Activated CD8-positive, alpha-beta T cell treated with anti-CD3 and anti-CD28 coated beads for 36 hours (primary cell): Measurements from ENCODE around the gene SLC28A2. TPM values are rescaled to one million over a fixed set of nuclear protein-coding genes. Genes with fewer than 3 reads are reported as not detected.

ENCODE experiments used
- ATAC-seq: fragments of 200-7000 bp; cut with Tn5 transposase; one replicate; pipeline ENCODE4 v1.10.0; 2021; ENCODE audit warnings: mild to moderate bottlenecking, moderate library complexity
- CTCF ChIA-PET: fragments of 350-600 bp; sonication (Branson Sonifier 250); formaldehyde crosslinking; loops from one replicate; lab custom pipeline; 2021; ENCODE audit warnings: antibody characterized with exemption; lab: Charles Lee
- POLR2A ChIA-PET: fragments of 350-600 bp; sonication (Branson Sonifier 250); formaldehyde crosslinking; loops from one replicate; lab custom pipeline; 2021; ENCODE audit warnings: antibody characterized with exemption; lab: Charles Lee
- DNase-seq: peaks from one replicate; pipeline ENCODE4 v3.0.0-alpha.2; 2020
- H3K27ac Mint-ChIP-seq: one replicate; pipeline ENCODE4 v1.8.0; 2021; ENCODE audit warnings: mild to moderate bottlenecking, mixed read lengths
- H3K27me3 Mint-ChIP-seq: one replicate; pipeline ENCODE4 v1.8.0; 2021; ENCODE audit warnings: mixed read lengths
- H3K36me3 Mint-ChIP-seq: one replicate; pipeline ENCODE4 v1.8.0; 2021; ENCODE audit warnings: low read depth, mixed read lengths
- H3K4me1 Mint-ChIP-seq: one replicate; pipeline ENCODE4 v1.8.0; 2021; ENCODE audit warnings: low read depth, mixed read lengths
- H3K4me3 Mint-ChIP-seq: one replicate; pipeline ENCODE4 v1.8.0; 2021; ENCODE audit warnings: mild to moderate bottlenecking, moderate library complexity, mixed read lengths
- H3K9me3 Mint-ChIP-seq: one replicate; pipeline ENCODE4 v1.8.0; 2021; ENCODE audit warnings: mixed read lengths
- CTCF ChIP-seq: fragments of 200-600 bp; IDR thresholded peaks from one replicate; pipeline ENCODE4 v1.8.0; 2022; ENCODE audit warnings: antibody characterized with exemption, mild to moderate bottlenecking
- intact Hi-C: fragments of 100-400 bp; cut with micrococcal nuclease; formaldehyde crosslinking; loops from one replicate; pipeline ENCODE4 v1.10.0; 2022
- total RNA-seq, 2 experiments: library from RNA; stranded (reverse); gene quantifications; one replicate each; pipeline ENCODE4 v1.2.3, GENCODE V29; 2021

Gene SLC28A2
- total RNA-seq, 2 experiments from 2014 or later = not detected

GRCh38 chr15:45320581-45321205 is 68.7 kb downstream of the SLC28A2 start:
- Mint-ChIP-seq H3K4me3 (no peak overlapping the region), H3K9me3 (no peaks in the 10 kb centered on the region), H3K27ac (no peak overlapping the region), H3K27me3 (peaks cover 4% of the 10 kb centered on the region), H3K36me3 (no peaks in the 10 kb centered on the region), H3K4me1 (no peaks in the 10 kb centered on the region)
- CTCF ChIA-PET = interaction anchor here (1.0 kb wide), 1 partner anchor 10 kb away, joined by 3 read pairs; no protein-coding TSS in a partner anchor
- DNase-seq = no peak
- intact Hi-C loops = no loop called here
- no peak for TF ChIP-seq CTCF
- no peak for ATAC-seq
- POLR2A ChIA-PET = no interaction called here

DNA sequence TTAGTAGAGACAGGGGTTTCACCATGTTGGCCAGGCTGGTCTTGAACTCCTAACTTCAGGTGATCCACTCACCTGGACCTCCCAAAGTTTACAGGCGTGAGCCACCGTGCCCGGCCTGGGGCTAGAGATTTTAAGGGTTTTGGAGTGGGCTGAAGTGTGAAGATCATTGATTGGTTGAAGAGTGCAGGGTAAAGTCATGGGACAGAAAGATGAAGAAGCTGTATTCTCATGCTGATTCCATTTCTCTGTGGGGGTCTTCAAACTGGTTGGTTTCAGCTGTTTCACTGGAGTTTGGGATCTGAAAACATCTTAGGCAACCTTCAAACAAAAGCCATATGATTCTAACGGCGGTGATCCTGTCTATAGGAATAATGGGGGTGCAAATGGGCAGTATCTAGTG is 74.2 kb downstream of the SLC28A2 start:
- no peak for DNase-seq
- no peak for TF ChIP-seq CTCF
- POLR2A ChIA-PET = no interaction called here
- Mint-ChIP-seq H3K4me1 (no peaks in the 10 kb centered on the region), H3K4me3 (no peak overlapping the region), H3K27me3 (peaks cover 7% of the 10 kb centered on the region), H3K9me3 (no peaks in the 10 kb centered on the region), H3K36me3 (no peaks in the 10 kb centered on the region), H3K27ac (no peak overlapping the region)
- CTCF ChIA-PET = no interaction called here
- no peak for ATAC-seq
- intact Hi-C loops = no loop called here

GRCh38 chr15:45326741-45327140 is 74.7 kb downstream of the SLC28A2 start:
- intact Hi-C loops = no loop called here
- Mint-ChIP-seq H3K27me3 (peaks cover 7% of the 10 kb centered on the region), H3K36me3 (no peaks in the 10 kb centered on the region), H3K4me1 (no peaks in the 10 kb centered on the region), H3K9me3 (no peaks in the 10 kb centered on the region), H3K4me3 (no peak overlapping the region), H3K27ac (no peak overlapping the region)
- DNase-seq = no peak
- no peak for ATAC-seq
- POLR2A ChIA-PET = no interaction called here
- CTCF ChIA-PET = no interaction called here
- TF ChIP-seq CTCF = no peak

Other genes with a start within 250 kb of the SLC28A2 start
- 10 to 100 TPM; 27.9 to 28.7 TPM for gene SORD, start 229.0 kb upstream of the SLC28A2 start, total RNA-seq
- gene DUOX2, start 138.1 kb upstream of the SLC28A2 start, total RNA-seq = under 1 TPM; 0.05 to 0.18 TPM
- not detected for gene DUOXA2, start 137.9 kb upstream of the SLC28A2 start, total RNA-seq
- not detected for gene DUOXA1, start 122.4 kb upstream of the SLC28A2 start, total RNA-seq
- not detected for gene DUOX1, start 122.2 kb upstream of the SLC28A2 start, total RNA-seq
- gene SHF, start 64.3 kb upstream of the SLC28A2 start, total RNA-seq = 10 to 100 TPM; 19.8 to 23.5 TPM
- 1 to 10 TPM; 5.6 to 6.5 TPM for gene GATM, start 126.3 kb downstream of the SLC28A2 start, total RNA-seq